Common myeloid progenitor, CD34-positive (primary cell): Measurements from ENCODE around the gene KMT2A. TPM values are rescaled to one million over a fixed set of nuclear protein-coding genes. Genes with fewer than 3 reads are reported as not detected.

Experiments
- CTCF ChIA-PET: fragments of 350-600 bp; sonication (Branson Sonifier 250); formaldehyde crosslinking; loops from one replicate; lab custom pipeline; 2021; ENCODE audit warnings: antibody characterized with exemption; lab: Charles Lee
- POLR2A ChIA-PET: fragments of 350-600 bp; sonication (Branson Sonifier 250); formaldehyde crosslinking; loops from one replicate; lab custom pipeline; 2021; ENCODE audit warnings: antibody characterized with exemption; lab: Charles Lee
- DNase-seq, 3 donors: peaks; one replicate each; pipeline versions ENCODE4 v3.0.0 to v3.0.0-alpha.2; 2013
- H3K27ac ChIP-seq, 2 experiments: 1 replicate in 1 of 2; 2 replicates in 1 of 2; pipeline ENCODE4 v1.7.0; 2013; ENCODE audit warnings: inconsistent platforms in 2 of 2, low read length in 2 of 2, mild to moderate bottlenecking in 2 of 2, low read depth in 1 of 2, moderate library complexity in 1 of 2; ENCODE audit not compliant: severe bottlenecking in 2 of 2, insufficient read depth in 1 of 2, poor library complexity in 1 of 2
- H3K27me3 ChIP-seq, 5 experiments: replicated peaks in 2 of 5; 1 replicate in 3 of 5; 2 replicates in 2 of 5; pipeline versions ENCODE4 v1.6.1 to v1.7.0; 2013; ENCODE audit warnings: low read length in 4 of 5, mild to moderate bottlenecking in 2 of 5, moderate library complexity in 2 of 5, inconsistent platforms in 1 of 5; ENCODE audit not compliant: insufficient read depth in 5 of 5, control insufficient read depth in 4 of 5
- H3K36me3 ChIP-seq, 4 experiments: 1 replicate in 2 of 4; 2 replicates in 2 of 4; pipeline versions ENCODE4 v1.6.1 to v1.7.0; 2013; ENCODE audit warnings: low read length in 3 of 4, control low read depth in 1 of 4, mild to moderate bottlenecking in 1 of 4; ENCODE audit not compliant: control insufficient read depth in 4 of 4, insufficient read depth in 4 of 4
- H3K4me1 ChIP-seq, 4 experiments: 1 replicate in 3 of 4; 2 replicates in 1 of 4; pipeline versions ENCODE4 v1.6.1 to v1.7.1; 2013; ENCODE audit warnings: low read length in 3 of 4, mild to moderate bottlenecking in 3 of 4, control low read depth in 1 of 4, inconsistent platforms in 1 of 4, moderate library complexity in 1 of 4; ENCODE audit not compliant: control insufficient read depth in 4 of 4, insufficient read depth in 4 of 4; ENCODE audit errors: control extremely low read depth in 1 of 4
- H3K4me3 ChIP-seq, 7 experiments: 1 replicate in 4 of 7; 2 replicates in 3 of 7; pipeline versions ENCODE4 v1.5.1 to v1.7.0; 2013; ENCODE audit warnings: mild to moderate bottlenecking in 7 of 7, low read length in 6 of 7, moderate library complexity in 6 of 7, inconsistent platforms in 2 of 7, low read depth in 2 of 7, control low read depth in 1 of 7; ENCODE audit not compliant: insufficient read depth in 4 of 7, control insufficient read depth in 1 of 7; ENCODE audit errors: extremely low read depth in 1 of 7
- H3K9me3 ChIP-seq, 5 experiments: 1 replicate in 4 of 5; 2 replicates in 1 of 5; pipeline versions ENCODE4 v1.6.1 to v1.7.1; 2013; ENCODE audit warnings: low read length in 4 of 5, mild to moderate bottlenecking in 2 of 5, inconsistent platforms in 1 of 5, low read depth in 1 of 5, moderate library complexity in 1 of 5; ENCODE audit not compliant: control insufficient read depth in 4 of 5, insufficient read depth in 2 of 5; ENCODE audit errors: control extremely low read depth in 1 of 5
- WGBS: methylation state at CpG from one replicate; pipeline ENCODE4 v1.1.5; 2013; ENCODE audit not compliant: insufficient coverage; 5-methylcytosine and 5-hydroxymethylcytosine counted together
- polyA plus RNA-seq: library from polyadenylated mRNA; unstranded; fragments of 120-200 nt; gene quantifications from one replicate; pipeline ENCODE4 v1.2.1, GENCODE V29; 2013

The KMT2A gene
- 63.5 TPM for polyA plus RNA-seq

GRCh38 chr11:118435893-118436624 lies at the start of gene KMT2A:
Gene KMT2A, plus strand, starts transcription at chr11:118436492. Its CDS starts 21 bp downstream, at chr11:118436513.
- Histone ChIP-seq H3K27me3 (no peaks in the 10 kb centered on the region), H3K4me3 (peak within 1 kb of the TSS; percentile 81 to 97 (median 90)), H3K36me3 (peaks cover 0 to 3% (median 0%) of the 10 kb centered on the region in 4 experiments), H3K27ac (peak within 1 kb of the TSS; percentile 81 to 90), H3K9me3 (no peaks in the 10 kb centered on the region), H3K4me1 (peaks cover 28 to 60% (median 55%) of the 10 kb centered on the region in 4 experiments)
- 0% methylated on average over 67 of the region's 83 CpGs for WGBS
- ChIA-PET CTCF (interaction anchor here (0.6 to 2.1 kb wide), 7 partner anchors 21 to 292 kb away, joined by 3 to 9 read pairs (median 4); no protein-coding TSS in a partner anchor), POLR2A (interaction anchor here (0.6 to 1.9 kb wide), 3 partner anchors 9 to 21 kb away, joined by 4 to 12 read pairs (median 4); no protein-coding TSS in a partner anchor)
- peak; percentile 96 to 97 (median 97) for DNase-seq

GRCh38 chr11:118396097-118396501 lies 40.2 kb upstream of the KMT2A start:
- no peak overlapping the region for H3K4me3 ChIP-seq
- no peaks in the 10 kb centered on the region for H3K9me3 ChIP-seq
- WGBS: 64% methylated on average over 3 of the region's 6 CpGs
- H3K36me3 ChIP-seq: peaks cover 26 to 54% (median 33%) of the 10 kb centered on the region in 4 experiments
- H3K27ac ChIP-seq: no peak overlapping the region
- POLR2A ChIA-PET: no interaction called here
- peaks cover 2 to 7% (median 4%) of the 10 kb centered on the region in 4 experiments for H3K4me1 ChIP-seq
- H3K27me3 ChIP-seq: no peaks in the 10 kb centered on the region
- peak in 2 of 3 donors; percentile 8 to 27 for DNase-seq
- CTCF ChIA-PET: interaction anchor here (0.6 kb wide), 1 partner anchor 69 kb away, joined by 3 read pairs; no protein-coding TSS in a partner anchor

GRCh38 chr11:118397448-118397847 lies 38.8 kb upstream of the KMT2A start:
- Histone ChIP-seq H3K27ac (no peak overlapping the region), H3K9me3 (no peaks in the 10 kb centered on the region), H3K27me3 (no peaks in the 10 kb centered on the region), H3K36me3 (peaks cover 20 to 49% (median 28%) of the 10 kb centered on the region in 4 experiments), H3K4me1 (peaks cover 3 to 14% (median 8%) of the 10 kb centered on the region in 4 experiments), H3K4me3 (no peak overlapping the region)
- ChIA-PET CTCF (interaction anchor here (0.9 to 1.7 kb wide), 8 partner anchors 9 to 95 kb away, joined by 3 to 6 read pairs (median 4); no protein-coding TSS in a partner anchor), POLR2A (no interaction called here)
- no peak for DNase-seq

DNA sequence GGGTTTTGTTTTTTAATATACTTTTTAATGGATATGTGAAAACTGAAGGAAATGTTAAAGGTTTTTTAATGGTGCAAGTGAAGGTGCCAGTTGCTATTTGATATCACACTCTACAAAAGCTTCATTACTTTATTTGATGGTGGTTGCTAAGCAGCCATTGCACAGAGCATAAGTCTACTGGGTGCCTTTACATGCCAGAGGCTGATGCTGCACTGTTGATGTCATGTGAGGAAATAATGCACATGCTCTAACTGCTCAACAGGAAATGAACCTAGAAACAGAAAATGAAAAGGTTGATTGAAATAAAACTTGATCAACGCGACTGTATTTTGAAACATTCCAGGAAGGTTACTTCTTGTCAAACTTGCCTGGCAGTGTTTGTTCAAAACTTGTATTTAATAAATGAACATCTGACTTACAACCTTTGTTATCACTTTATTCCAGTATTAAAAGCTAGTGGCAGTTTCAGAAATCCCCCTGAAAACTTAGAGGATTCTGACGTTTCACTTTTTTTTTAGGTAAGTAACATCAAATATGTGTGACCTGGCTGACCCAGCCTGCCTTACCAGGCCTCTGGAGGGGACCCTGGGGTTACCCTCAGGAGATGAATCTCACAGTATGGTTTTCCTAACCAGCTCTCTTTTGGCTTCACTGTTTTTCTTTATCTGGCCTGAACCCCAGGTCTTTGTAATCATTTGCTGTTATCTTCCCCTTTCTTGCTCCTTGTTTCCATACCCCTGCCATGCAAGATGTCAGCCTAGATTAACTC lies 37.3 kb upstream of the KMT2A start:
- Histone ChIP-seq H3K9me3 (no peaks in the 10 kb centered on the region), H3K27ac (peak overlapping the region in 1 of 2 experiments; percentile 38), H3K36me3 (peaks cover 12 to 34% (median 16%) of the 10 kb centered on the region in 4 experiments), H3K27me3 (no peaks in the 10 kb centered on the region), H3K4me1 (peaks cover 8 to 23% (median 13%) of the 10 kb centered on the region in 4 experiments), H3K4me3 (no peak overlapping the region)
- CTCF ChIA-PET: interaction anchor here (0.6 to 1.7 kb wide), 6 partner anchors 13 to 203 kb away, joined by 3 to 6 read pairs (median 3); no protein-coding TSS in a partner anchor
- POLR2A ChIA-PET: no interaction called here
- peak; percentile 6 to 27 (median 9) for DNase-seq
- WGBS: 88% methylated on average over 3 of the region's 3 CpGs

DNA sequence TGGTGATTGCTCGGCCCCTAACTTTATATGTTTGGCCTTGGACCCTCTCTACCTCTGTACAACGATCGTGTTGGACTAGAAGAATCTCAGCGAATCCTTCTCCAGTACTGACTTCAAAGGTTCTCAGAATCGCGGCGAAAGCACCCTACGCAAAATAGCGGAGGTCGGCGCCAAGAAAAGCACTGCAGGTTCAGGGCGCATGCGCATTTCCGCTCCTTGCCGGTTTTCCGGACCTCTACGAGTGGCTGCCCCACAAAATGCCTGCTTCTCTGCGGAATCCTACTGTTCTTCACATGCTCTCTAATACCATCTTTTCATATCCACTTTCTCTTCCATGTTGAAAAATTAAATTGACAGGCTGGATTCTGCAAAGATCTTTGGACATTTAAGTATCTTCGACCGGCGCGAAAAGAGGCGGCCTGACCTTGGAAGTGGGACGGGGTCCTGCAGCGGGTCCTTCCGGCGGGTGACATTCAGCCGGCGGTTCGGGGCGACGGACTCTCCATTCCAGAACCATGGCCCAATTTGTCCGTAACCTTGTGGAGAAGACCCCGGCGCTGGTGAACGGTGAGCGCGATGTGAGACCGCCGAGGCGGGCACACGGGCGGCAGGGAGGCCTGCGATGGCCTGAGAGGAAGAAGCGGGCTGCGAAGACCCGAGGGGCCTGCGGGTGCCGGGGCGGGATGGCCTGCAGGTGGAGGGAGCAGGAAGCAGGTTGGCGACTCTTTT lies 35.0 kb upstream of the KMT2A start, which contains the start of gene ATP5MG:
Gene ATP5MG (plus strand): TSS at position 456 of the 729 bp plus-strand sequence. CDS start 60 bp downstream, at position 516.
- WGBS: 0% methylated on average over 46 of the region's 51 CpGs
- DNase-seq: peak; percentile 90 to 94 (median 93)
- Histone ChIP-seq H3K27me3 (no peaks in the 10 kb centered on the region), H3K9me3 (no peaks in the 10 kb centered on the region), H3K27ac (peak within 1 kb of the TSS; percentile 87 to 95), H3K36me3 (peaks cover 8 to 23% (median 20%) of the 10 kb centered on the region in 4 experiments), H3K4me3 (peak within 1 kb of the TSS; percentile 63 to 100 (median 95)), H3K4me1 (peaks cover 8 to 23% (median 13%) of the 10 kb centered on the region in 4 experiments)
- CTCF ChIA-PET: interaction anchor here (0.9 to 2.1 kb wide), 8 partner anchors 11 to 89 kb away, joined by 3 to 9 read pairs (median 4); no protein-coding TSS in a partner anchor
- POLR2A ChIA-PET: interaction anchor here (0.5 to 1.0 kb wide), 2 partner anchors 15 to 16 kb away, joined by 3 to 4 read pairs; no protein-coding TSS in a partner anchor
